Endothelial cell of umbilical vein (primary cell): ENCODE measurements around the gene TOLLIP. TPM values are rescaled to one million over a fixed set of nuclear protein-coding genes. Genes with fewer than 3 reads are reported as not detected.

Experiments
- BruUV-seq: library from RNA; stranded (reverse); fragments of 400-500 nt; replicated peaks from 2 replicates; lab custom pipeline; 2021; lab: Mats Ljungman, UMichigan
- CTCF ChIA-PET: fragments of 300-600, 350-600 bp; sonication (Branson Sonifier 250); formaldehyde crosslinking; loops from one replicate; lab custom pipeline; 2021; ENCODE audit warnings: antibody characterized with exemption, inconsistent platforms; lab: Charles Lee
- POLR2A ChIA-PET: fragments of 300-600, 350-600 bp; sonication (Branson Sonifier 250); formaldehyde crosslinking; loops from one replicate; lab custom pipeline; 2021; ENCODE audit warnings: antibody characterized with exemption, inconsistent platforms; lab: Charles Lee
- DNase-seq: peaks from one replicate; pipeline ENCODE4 v3.0.0-alpha.2; 2011; ENCODE audit warnings: low read depth, low spot score
- FAIRE-seq: peaks from 2 replicates; lab custom pipeline; 2011; peaks lifted over from hg19 to GRCh38; lab: Jason Lieb, UNC
- H2AFZ ChIP-seq: 2 replicates; pipeline ENCODE4 v1.6.0; 2012; ENCODE audit warnings: low read depth, low read length, control low read depth, inconsistent platforms
- H3K27ac ChIP-seq: 2 replicates; pipeline ENCODE4 v1.5.1; 2011; ENCODE audit warnings: low read depth, mild to moderate bottlenecking, control low read depth, low read length, moderate library complexity; ENCODE audit not compliant: insufficient read depth
- H3K27me3 ChIP-seq, 2 experiments: 2 replicates each; pipeline versions ENCODE4 v1.6.0 to v1.6.1; 2011; ENCODE audit warnings: low read length in 2 of 2, mixed read lengths in 1 of 2; ENCODE audit not compliant: control insufficient read depth in 2 of 2, insufficient read depth in 2 of 2
- H3K36me3 ChIP-seq, 2 experiments: 2 replicates in 1 of 2; 3 replicates in 1 of 2; pipeline ENCODE4 v1.5.1; 2011; ENCODE audit warnings: low read length in 2 of 2, mild to moderate bottlenecking in 1 of 2, moderate library complexity in 1 of 2; ENCODE audit not compliant: control insufficient read depth in 2 of 2, insufficient read depth in 2 of 2; ENCODE audit errors: extremely low read depth in 1 of 2
- H3K4me1 ChIP-seq: 3 replicates; pipeline ENCODE4 v1.5.1; 2011; ENCODE audit warnings: mild to moderate bottlenecking, low read length; ENCODE audit not compliant: control insufficient read depth, insufficient read depth; ENCODE audit errors: extremely low read depth
- H3K4me2 ChIP-seq: 2 replicates; pipeline ENCODE4 v1.6.1; 2011; ENCODE audit warnings: low read length, control low read depth, mixed read lengths; ENCODE audit not compliant: insufficient read depth
- H3K4me3 ChIP-seq, 3 experiments: fragments of 200-600 bp in 1 of 3; sonication (generic), shearing (Covaris generic) in 1 of 3; replicated peaks in 1 of 3; 2 replicates each; pipeline ENCODE4 v1.5.1; 2011 to 2016; ENCODE audit warnings: control low read depth in 3 of 3, low read length in 3 of 3, mild to moderate bottlenecking in 2 of 3, inconsistent platforms in 1 of 3, low read depth in 1 of 3, moderate library complexity in 1 of 3; ENCODE audit not compliant: insufficient read depth in 1 of 3
- H3K79me2 ChIP-seq: 2 replicates; pipeline ENCODE4 v1.6.0; 2012; ENCODE audit warnings: low read length, inconsistent platforms; ENCODE audit not compliant: control insufficient read depth, insufficient read depth
- H3K9ac ChIP-seq: replicated peaks from 2 replicates; pipeline ENCODE3; 2011; ENCODE audit warnings: low read length, control low read depth; ENCODE audit not compliant: insufficient read depth; ENCODE audit errors: extremely low read depth
- H3K9me1 ChIP-seq: replicated peaks from 3 replicates; pipeline ENCODE4 v1.6.0; 2011; ENCODE audit warnings: mild to moderate bottlenecking, low read length; ENCODE audit not compliant: control insufficient read depth, insufficient read depth; ENCODE audit errors: extremely low read depth
- H3K9me3 ChIP-seq: replicated peaks from 2 replicates; pipeline ENCODE4 v1.5.1; 2012; ENCODE audit warnings: low read length, inconsistent platforms; ENCODE audit not compliant: control insufficient read depth, insufficient read depth
- H4K20me1 ChIP-seq: replicated peaks from 2 replicates; pipeline ENCODE3; 2011; ENCODE audit warnings: mild to moderate bottlenecking, low read length; ENCODE audit not compliant: control insufficient read depth, insufficient read depth; ENCODE audit errors: extremely low read depth
- EZH2 ChIP-seq: IDR thresholded peaks from 2 replicates; pipeline ENCODE4 v1.6.1; 2012; ENCODE audit warnings: borderline replicate concordance, low read depth, mild to moderate bottlenecking, moderate library complexity, low read length, inconsistent platforms; ENCODE audit not compliant: severe bottlenecking
- FOS ChIP-seq: IDR thresholded peaks from 2 replicates; pipeline ENCODE4 v1.6.1; 2011; ENCODE audit warnings: mild to moderate bottlenecking, low read length, moderate library complexity, borderline replicate concordance; ENCODE audit not compliant: insufficient read depth
- GATA2 ChIP-seq: IDR thresholded peaks from 2 replicates; pipeline ENCODE4 v1.7.0; 2011; ENCODE audit warnings: low read depth, mild to moderate bottlenecking, moderate library complexity, mixed read lengths, low read length; ENCODE audit not compliant: insufficient read length, insufficient read depth
- JUN ChIP-seq: IDR thresholded peaks from 2 replicates; pipeline ENCODE4 v1.6.1; 2011; ENCODE audit warnings: borderline replicate concordance, low read depth; ENCODE audit not compliant: insufficient read length, insufficient read depth
- MYC ChIP-seq: IDR thresholded peaks from one replicate; pipeline ENCODE4 v1.6.1; 2011; ENCODE audit warnings: mild to moderate bottlenecking, low read depth, low read length
- POLR2A ChIP-seq: IDR thresholded peaks from 2 replicates; pipeline ENCODE4 v1.6.1; 2012; ENCODE audit warnings: low read depth, mild to moderate bottlenecking, control low read depth, low read length
- POLR2AphosphoS5 ChIP-seq: IDR thresholded peaks from 2 replicates; pipeline ENCODE4 v1.6.1; 2012; ENCODE audit warnings: low read depth, mild to moderate bottlenecking, control low read depth, low read length, moderate library complexity; ENCODE audit not compliant: insufficient read depth
- dilution Hi-C: fragments of 300-500 bp; cut with MboI; formaldehyde crosslinking; loops from one replicate; pipeline ENCODE4 v1.15.0; 2019; ENCODE audit warnings: low sequenced_read_pairs; ENCODE audit not compliant: extremely low pct_ligation_motif_present
- intact Hi-C: fragments of 100-400 bp; cut with micrococcal nuclease; formaldehyde crosslinking; loops from one replicate; pipeline ENCODE4 v1.10.0; 2022
- polyA plus RNA-seq, 4 experiments: library from polyadenylated mRNA; depleted of rRNA in 3 of 4; stranded (reverse) in 3 of 4; unstranded in 1 of 4; fragments of >200 nt; gene quantifications; 2 replicates each; pipeline versions ENCODE4 v1.2.1 to v1.2.3, GENCODE V29; 2011 to 2012; ENCODE audit warnings: missing spikeins in 1 of 4
- total RNA-seq: library from RNA; stranded (reverse); gene quantifications from 2 replicates; pipeline ENCODE4 v1.2.3, GENCODE V29; 2021
- TF ChIP-seq, protein P1 (sequence below), 2 donors: IDR thresholded peaks; 1 replicate in 1 of 2; 2 replicates in 1 of 2; pipeline ENCODE4 v1.5.1; 2011; ENCODE audit warnings: low read length in 2 of 2, mild to moderate bottlenecking in 2 of 2, moderate library complexity in 2 of 2, control low read depth in 1 of 2, inconsistent platforms in 1 of 2, low read depth in 1 of 2; ENCODE audit not compliant: insufficient read depth in 1 of 2; ENCODE audit errors: extremely low read depth in 1 of 2
- TF ChIP-seq, protein P2 (sequence below): IDR thresholded peaks from 2 replicates; pipeline ENCODE4 v1.6.1; 2011; ENCODE audit not compliant: insufficient read depth, insufficient read length

TOLLIP gene
- total and polyA plus RNA-seq, 2 donors (not counting 3 experiments of a cell fraction or from before 2014, with no cell fraction given): 49.6 to 64.8 TPM

DNA sequence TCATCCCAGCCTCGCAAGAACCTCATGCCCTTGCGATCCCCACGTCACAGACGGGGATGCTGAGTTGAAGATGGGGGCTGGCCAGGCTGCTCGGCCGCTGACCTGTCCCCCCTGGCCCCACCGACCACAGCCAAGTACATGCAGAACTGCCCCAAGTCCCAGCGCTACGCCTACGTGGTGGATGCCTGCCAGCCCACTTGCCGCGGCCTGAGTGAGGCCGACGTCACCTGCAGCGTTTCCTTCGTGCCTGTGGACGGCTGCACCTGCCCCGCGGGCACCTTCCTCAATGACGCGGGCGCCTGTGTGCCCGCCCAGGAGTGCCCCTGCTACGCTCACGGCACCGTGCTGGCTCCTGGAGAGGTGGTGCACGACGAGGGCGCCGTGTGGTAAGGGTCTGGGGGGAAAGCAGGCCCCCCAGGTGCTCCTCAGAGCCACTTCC is 76.5 kb downstream of the TOLLIP start:
- Histone ChIP-seq H3K4me1 (no peaks in the 10 kb centered on the region), H3K9me3 (no peaks in the 10 kb centered on the region), H4K20me1 (no peaks in the 10 kb centered on the region), H3K27ac (no peak overlapping the region), H3K9ac (no peak overlapping the region), H3K4me2 (no peak overlapping the region), H3K4me3 (no peak overlapping the region), H3K27me3 (no peaks in the 10 kb centered on the region), H3K79me2 (no peaks in the 10 kb centered on the region), H3K9me1 (no peaks in the 10 kb centered on the region), H3K36me3 (no peaks in the 10 kb centered on the region), H2AFZ (no peak overlapping the region)
- DNase-seq: no peak
- TF ChIP-seq GATA2 (no peak), MYC (no peak), JUN (no peak), POLR2A (no peak)
- intact Hi-C loops: no loop called here
- BruUV-seq: no TSS peak
- ChIA-PET POLR2A (no interaction called here), CTCF (no interaction called here)
- no peak for FAIRE-seq
- dilution Hi-C loops: no loop called here

DNA sequence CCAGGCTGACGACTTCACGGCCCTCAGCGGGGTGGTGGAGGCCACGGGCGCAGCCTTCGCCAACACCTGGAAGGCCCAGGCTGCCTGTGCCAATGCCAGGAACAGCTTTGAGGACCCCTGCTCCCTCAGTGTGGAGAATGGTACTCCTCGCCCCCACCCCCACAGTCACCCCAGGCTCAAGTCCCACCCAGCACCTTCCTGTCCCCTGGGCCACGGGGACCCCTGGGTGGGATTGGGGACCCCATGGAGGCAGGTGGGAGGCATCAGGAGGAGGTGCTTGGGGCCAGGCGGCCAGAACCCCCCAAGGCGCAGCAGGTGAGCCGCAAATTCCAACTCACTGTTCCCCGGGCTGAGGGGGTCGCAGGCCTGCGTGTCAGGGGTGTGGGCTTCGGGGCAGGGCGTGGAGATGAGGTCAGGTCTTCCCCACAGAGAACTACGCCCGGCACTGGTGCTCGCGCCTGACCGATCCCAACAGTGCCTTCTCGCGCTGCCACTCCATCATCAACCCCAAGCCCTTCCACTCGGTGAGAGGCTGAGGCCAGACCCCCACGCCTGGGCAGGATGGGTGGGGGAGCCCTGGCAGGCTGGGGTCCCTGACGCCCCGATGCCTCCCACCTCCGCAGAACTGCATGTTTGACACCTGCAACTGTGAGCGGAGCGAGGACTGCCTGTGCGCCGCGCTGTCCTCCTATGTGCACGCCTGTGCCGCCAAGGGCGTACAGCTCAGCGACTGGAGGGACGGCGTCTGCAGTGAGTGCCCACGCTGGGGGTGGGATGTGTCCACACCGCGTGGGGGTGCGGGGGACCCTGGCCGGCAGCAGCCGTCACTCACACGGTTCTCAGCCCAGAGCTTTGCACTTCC is 77.2 kb downstream of the TOLLIP start:
- no peak overlapping the region for H3K9ac ChIP-seq
- BruUV-seq: no TSS peak
- H3K27me3 ChIP-seq: no peaks in the 10 kb centered on the region
- H3K9me1 ChIP-seq: no peaks in the 10 kb centered on the region
- DNase-seq (no peak), FAIRE-seq (no peak)
- no peaks in the 10 kb centered on the region for H3K9me3 ChIP-seq
- dilution Hi-C loops: no loop called here
- intact Hi-C loops: no loop called here
- POLR2A ChIA-PET: no interaction called here
- no peaks in the 10 kb centered on the region for H3K4me1 ChIP-seq
- H2AFZ ChIP-seq: no peak overlapping the region
- H3K4me2 ChIP-seq: no peak overlapping the region
- H4K20me1 ChIP-seq: no peaks in the 10 kb centered on the region
- CTCF ChIA-PET: no interaction called here
- no peak for TF ChIP-seq MYC
- no peak for TF ChIP-seq FOS
- TF ChIP-seq JUN: no peak
- TF ChIP-seq, protein P1, sequence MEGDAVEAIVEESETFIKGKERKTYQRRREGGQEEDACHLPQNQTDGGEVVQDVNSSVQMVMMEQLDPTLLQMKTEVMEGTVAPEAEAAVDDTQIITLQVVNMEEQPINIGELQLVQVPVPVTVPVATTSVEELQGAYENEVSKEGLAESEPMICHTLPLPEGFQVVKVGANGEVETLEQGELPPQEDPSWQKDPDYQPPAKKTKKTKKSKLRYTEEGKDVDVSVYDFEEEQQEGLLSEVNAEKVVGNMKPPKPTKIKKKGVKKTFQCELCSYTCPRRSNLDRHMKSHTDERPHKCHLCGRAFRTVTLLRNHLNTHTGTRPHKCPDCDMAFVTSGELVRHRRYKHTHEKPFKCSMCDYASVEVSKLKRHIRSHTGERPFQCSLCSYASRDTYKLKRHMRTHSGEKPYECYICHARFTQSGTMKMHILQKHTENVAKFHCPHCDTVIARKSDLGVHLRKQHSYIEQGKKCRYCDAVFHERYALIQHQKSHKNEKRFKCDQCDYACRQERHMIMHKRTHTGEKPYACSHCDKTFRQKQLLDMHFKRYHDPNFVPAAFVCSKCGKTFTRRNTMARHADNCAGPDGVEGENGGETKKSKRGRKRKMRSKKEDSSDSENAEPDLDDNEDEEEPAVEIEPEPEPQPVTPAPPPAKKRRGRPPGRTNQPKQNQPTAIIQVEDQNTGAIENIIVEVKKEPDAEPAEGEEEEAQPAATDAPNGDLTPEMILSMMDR (IDR thresholded peaks at IDR 0.05; ENCODE audit: extremely low read depth in 1 of 2, insufficient read depth in 1 of 2, low read depth in 1 of 2, low read length in 2 of 2): no peak
- no peak for TF ChIP-seq GATA2
- no peak for TF ChIP-seq POLR2AphosphoS5
- no peak for TF ChIP-seq EZH2
- TF ChIP-seq, protein P2, sequence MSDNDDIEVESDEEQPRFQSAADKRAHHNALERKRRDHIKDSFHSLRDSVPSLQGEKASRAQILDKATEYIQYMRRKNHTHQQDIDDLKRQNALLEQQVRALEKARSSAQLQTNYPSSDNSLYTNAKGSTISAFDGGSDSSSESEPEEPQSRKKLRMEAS: no peak
- TF ChIP-seq POLR2A: no peak
- H3K36me3 ChIP-seq: no peaks in the 10 kb centered on the region
- H3K79me2 ChIP-seq: no peaks in the 10 kb centered on the region
- no peak overlapping the region for H3K27ac ChIP-seq
- H3K4me3 ChIP-seq: no peak overlapping the region
